GM19397 (cell line): ENCODE results near the gene LDAF1.
"Not testable (repeated sequence)": the region's sequence is repeated elsewhere in the genome, so short reads cannot be mapped to it uniquely, and the experiment has no call there.

Source experiments
- ATAC-seq: cut with Tn5 transposase; IDR thresholded peaks from one replicate; pipeline ENCODE4 v1.9.1; 2021; ENCODE audit warnings: mild to moderate bottlenecking, moderate library complexity; ENCODE audit not compliant: unreplicated experiment

Gene LDAF1

DNA sequence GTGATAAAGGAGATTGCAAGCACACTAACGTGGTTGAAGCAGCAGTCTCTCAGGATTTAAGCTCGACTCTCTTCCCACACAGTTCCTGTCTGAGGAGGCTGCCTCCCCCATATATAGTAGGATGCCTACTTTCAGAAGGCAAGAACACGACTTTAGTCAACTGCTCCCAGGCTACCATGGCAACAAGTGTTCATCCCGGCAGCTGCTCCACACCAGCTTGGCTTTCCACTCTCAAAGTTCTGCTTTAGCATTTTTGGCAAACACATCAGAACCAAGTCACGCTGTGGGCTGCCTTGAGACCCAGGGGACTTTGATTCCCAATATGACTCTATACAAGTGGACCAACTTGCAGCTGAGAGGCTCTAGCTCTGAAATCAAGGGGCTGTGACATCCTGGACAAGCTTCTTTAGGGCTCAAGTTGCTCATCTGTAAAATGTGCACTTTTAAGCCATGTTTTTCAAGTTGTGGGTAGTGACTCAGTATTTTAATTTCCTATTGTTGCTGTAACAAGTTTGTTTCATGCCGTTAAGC, 36.4 kb downstream of the LDAF1 start:
- no peak for ATAC-seq

GRCh38 chr16:21195330-21195729, 36.9 kb downstream of the LDAF1 start:
- ATAC-seq: not testable (repeated sequence)

DNA sequence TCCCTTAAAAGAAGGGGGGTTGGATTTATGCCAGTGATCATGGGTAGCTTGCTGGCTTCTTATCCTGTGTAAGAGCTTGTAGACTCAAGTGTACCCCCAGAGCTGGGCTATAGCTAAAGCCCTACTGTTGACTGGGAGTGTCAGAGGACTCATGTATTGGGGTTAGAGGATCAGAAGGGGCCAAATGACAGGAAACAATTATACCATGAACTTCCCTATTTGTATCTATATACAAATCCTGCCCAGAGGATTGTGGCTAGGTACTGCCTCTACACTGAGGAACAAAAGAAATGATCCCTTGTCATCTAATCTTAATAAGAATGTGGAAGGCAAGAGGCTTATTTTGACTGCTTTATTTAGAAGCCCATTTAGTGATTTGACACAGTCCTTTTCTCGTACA, 38.6 kb downstream of the LDAF1 start:
- ATAC-seq: no peak

GRCh38 chr16:21197621-21198020, 39.1 kb downstream of the LDAF1 start:
- ATAC-seq: no peak

- no peak for ATAC-seq
These were observed 41.2 kb downstream of the LDAF1 start for GRCh38 chr16:21199607-21200218.

DNA sequence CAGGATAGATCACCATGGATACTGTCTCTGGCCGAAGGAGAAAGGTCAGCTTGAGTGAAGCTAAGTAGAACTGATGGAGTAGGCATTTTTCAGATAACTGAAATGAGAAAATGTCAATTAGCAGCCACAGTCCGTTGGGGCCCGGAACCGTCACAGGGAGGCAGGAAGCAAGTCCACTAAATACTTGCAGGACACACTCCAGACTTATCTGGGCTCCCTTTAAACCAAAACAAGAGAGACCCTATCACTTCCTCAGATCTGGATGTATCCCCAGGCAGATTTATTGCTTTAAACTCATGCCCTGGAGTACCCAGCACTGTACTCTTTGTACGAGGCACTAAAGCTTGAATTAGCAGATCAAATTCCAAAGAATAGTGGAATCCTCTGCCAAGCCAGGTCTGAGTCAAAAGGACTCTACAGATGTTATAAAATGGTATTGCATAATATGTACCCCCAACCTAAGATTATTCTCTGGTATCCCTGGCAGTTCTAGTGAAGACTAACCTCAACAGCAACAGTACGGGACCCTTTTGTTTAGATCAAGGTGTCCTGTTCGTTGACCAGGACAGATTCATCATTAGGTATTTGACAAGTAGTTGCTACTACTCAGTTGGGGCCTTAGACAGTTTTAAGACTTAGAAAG, 44.8 kb downstream of the LDAF1 start:
- no peak for ATAC-seq

DNA sequence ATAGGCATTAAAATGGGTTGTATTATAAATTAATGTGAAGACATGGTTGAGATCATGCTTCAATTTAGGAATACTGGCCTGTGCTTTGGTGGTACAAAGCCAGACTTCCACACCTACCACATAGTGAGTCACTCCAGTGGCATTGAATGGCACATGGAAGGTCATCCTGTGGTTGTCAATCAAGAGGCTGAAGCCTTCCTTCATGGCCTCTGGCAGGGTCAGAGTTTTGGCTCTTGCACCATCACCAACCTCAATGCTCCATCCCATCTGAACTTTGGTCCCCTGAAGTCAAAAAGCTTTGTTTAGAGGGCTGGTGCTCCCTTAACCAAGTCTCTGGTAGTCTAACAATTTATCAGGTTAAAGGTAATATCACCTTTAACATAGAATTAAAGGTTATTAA, 46.8 kb downstream of the LDAF1 start:
- no peak for ATAC-seq

DNA sequence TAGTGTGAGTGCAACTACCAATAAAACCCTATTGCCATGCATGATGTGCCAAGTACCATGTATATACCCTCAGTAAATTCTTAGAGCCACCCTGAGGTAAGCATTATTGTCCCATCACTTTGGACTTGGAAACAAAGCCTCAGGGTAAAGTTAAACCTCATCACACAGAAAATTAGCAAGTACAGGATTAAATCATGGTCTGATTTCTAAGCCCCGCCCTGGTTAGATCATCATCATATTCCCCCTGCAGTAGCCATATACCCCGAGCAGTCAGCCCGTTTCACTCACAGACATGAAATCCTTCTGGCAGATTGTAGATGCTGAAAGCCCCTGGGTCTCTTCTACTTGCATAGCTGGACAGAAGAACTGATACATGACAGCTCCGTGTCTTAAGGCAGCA, 48.1 kb downstream of the LDAF1 start:
- ATAC-seq: no peak

- ATAC-seq: no peak
These were observed 50.2 kb downstream of the LDAF1 start for GRCh38 chr16:21208446-21209230.

DNA sequence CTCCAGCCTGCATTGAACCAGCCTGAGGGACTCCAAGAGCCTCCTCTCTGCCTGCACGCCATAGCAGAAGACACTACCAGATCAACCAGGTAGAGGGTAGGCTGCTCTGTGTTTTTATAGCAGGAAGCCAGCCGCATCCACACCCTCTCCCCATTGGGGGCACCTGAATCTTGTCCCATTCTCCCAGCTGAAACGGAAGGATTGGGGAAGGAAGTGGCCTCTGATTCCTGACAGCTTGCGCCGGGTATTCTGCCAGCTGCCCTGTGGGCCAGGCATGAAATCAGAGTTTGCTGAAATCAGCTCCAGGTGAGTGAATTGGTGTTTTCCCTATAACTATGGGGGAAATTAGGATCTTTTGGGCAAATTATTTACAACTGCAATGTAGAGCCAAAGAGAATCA, 53.0 kb downstream of the LDAF1 start, which contains the start of gene ZP2:
TSS of gene ZP2 (minus strand) at position 89 of the 400 bp plus-strand sequence. CDS start at position 62, 27 bp downstream.
- no peak for ATAC-seq

- no peak for ATAC-seq
These were observed 55.6 kb downstream of the LDAF1 start for GRCh38 chr16:21214086-21214485.

DNA sequence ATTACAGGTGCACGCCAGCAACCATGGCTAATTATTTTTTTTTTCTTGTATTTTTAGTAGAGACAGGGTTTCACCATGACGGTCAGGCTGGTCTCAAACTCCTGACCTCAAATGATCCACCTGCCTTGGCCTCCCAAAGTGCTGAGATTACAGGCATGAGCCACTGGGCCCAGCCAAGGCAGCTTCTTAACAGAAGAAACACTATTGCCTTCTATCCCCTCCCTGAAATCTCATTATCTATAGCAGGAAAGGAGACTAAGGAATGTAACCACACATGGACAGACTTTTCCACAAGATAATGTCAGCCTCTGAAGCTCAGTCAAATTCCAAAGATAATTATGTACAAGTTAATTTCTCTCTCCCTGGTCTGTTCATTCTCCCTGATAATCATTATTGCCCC, 58.6 kb downstream of the LDAF1 start:
- ATAC-seq: no peak

GRCh38 chr16:21218153-21218552, 59.7 kb downstream of the LDAF1 start:
- ATAC-seq: no peak

GRCh38 chr16:21219551-21219950, 61.1 kb downstream of the LDAF1 start:
- ATAC-seq: no peak

DNA sequence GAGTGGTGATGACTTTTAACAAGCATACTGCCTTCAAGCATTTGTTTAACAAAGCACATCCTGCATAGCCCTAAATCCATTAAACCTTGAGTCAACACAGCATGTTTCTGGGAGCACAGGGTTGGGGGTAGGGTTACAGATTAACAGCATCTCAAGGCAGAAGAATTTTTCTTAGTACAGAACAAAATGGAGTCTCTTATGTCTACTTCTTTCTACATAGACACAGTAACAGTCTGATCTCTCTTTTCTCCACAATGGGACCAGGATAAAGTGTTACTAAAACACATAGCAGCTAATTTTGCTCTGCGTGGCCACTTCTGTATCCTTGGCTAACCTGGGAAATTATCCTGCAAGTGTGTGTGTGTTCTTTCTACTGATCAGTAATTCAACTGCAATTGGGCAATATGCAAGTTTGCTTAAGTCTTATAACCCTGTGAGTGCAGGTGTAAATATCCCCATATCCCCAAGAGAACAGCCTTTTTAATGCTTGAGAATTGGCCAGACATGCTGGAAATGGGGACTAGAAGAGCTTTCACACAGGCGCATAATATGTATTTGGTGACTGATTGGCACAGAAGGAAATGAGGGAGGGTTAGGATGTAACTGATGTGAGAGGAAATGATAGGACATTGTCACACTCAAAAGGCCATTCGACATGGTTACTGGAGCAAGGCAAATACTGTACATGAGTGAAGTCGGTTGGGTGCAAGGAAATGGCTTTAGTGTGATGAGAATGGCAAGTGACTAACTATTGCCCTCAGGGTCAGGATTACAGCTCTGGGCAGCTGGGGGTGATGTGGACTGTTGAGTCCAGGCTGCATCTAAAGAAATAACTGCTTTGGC, 64.2 kb downstream of the LDAF1 start:
- ATAC-seq: no peak

GRCh38 chr16:21223787-21224186, 65.3 kb downstream of the LDAF1 start:
- ATAC-seq: no peak

GRCh38 chr16:21224800-21225199, 66.3 kb downstream of the LDAF1 start:
- ATAC-seq: no peak

- no peak for ATAC-seq
These were observed 68.3 kb downstream of the LDAF1 start for GRCh38 chr16:21226749-21227148.

DNA sequence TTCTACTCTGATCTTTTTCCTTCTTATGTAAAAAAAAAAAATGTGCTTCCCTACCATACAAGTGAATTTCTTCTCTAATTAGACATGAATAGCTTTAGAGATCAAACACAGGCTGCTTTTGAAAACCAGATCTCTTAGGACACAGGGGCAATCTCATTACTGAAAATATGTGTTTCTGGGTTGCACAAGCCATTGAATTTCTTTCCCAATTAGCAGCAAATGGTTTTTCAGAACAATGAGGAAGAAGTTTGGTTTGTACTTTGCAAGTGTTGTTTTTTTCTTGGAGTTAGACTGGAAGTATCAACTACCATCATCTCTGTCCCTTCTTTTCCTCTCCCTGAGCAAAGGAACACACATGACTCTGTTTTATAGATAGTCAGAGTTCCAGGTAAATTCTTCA, 69.4 kb downstream of the LDAF1 start:
- no peak for ATAC-seq

DNA sequence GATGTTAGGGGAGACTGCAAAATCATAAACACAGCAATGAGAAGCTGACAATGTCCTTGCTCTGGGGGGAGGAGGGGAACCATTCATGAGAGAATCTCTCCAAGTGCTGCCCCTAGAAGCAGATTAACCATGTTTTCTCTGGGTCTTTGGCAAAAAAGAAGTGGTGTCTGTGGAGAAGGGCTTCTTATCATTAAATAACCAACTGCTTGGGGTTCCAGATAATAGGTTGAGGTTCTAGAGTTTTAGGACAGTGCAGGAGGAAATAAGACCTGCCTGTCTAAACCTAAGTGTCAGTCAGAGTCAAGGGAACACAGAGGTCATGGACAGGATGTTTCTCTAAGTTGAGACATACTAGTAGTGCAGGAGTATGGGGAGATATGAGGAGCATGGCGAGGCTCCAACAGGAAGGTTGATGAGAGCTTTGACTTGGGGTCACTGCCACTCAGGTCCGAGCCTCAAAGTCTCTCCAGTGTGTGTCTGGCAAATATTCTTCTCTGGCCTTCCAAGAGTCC, 69.9 kb downstream of the LDAF1 start:
- no peak for ATAC-seq
